ENCODE data around the gene ETV3.
"Not testable (repeated sequence)": the region's sequence is repeated elsewhere in the genome, so short reads cannot be mapped to it uniquely, and the experiment has no call there.

ETV3 gene

GRCh38 chr1:157138220-157139051 lies at the start of gene ETV3:
Gene ETV3 (minus strand): TSS chr1:157138395. CDS start chr1:157136352, 2,043 bp downstream.
- peak; percentile 94 for DNase-seq
- peak within 1 kb of the TSS; percentile 86 for H2AFZ ChIP-seq (ENCODE audit: low read depth, low read length)
- peaks cover 26% of the 10 kb centered on the region for H3K36me3 ChIP-seq (ENCODE audit: insufficient read depth, low read length)
- H3K79me2 ChIP-seq (ENCODE audit: insufficient read depth, low read length): peaks cover 43% of the 10 kb centered on the region
- H3K4me2 ChIP-seq (ENCODE audit: insufficient read depth, low read length): peak within 1 kb of the TSS; percentile 76
- peak within 1 kb of the TSS; percentile 89 for H3K9ac ChIP-seq (ENCODE audit: low read depth, low read length)
- peak; percentile 85 for ATAC-seq (ENCODE audit: insufficient read depth, low read depth)
- H3K9me3 ChIP-seq (ENCODE audit: insufficient read depth, low read length, severe bottlenecking): no peaks in the 10 kb centered on the region
- peaks cover 10% of the 10 kb centered on the region for H3K27me3 ChIP-seq (ENCODE audit: insufficient read depth, low read length, poor library complexity)
- peak within 1 kb of the TSS; percentile 88 for H3K27ac ChIP-seq (ENCODE audit: low read length)
- TF ChIP-seq EZH2 (IDR thresholded peaks at IDR 0.05; ENCODE audit: borderline replicate concordance, low read depth, low read length, severe bottlenecking): no peak
- TF ChIP-seq CTCF (IDR thresholded peaks at IDR 0.05; ENCODE audit: borderline replicate concordance, extremely low read depth, low read length, poor library complexity, severe bottlenecking): no peak
- peaks cover 52% of the 10 kb centered on the region for H3K4me1 ChIP-seq (ENCODE audit: insufficient read depth, low read length)
- H4K20me1 ChIP-seq (ENCODE audit: insufficient read depth, low read length): peaks cover 35% of the 10 kb centered on the region
- H3K4me3 ChIP-seq (ENCODE audit: low read depth in 1 of 2, low read length in 2 of 2): peak within 1 kb of the TSS; percentile 56 to 78; a peak in 3 of 4 replicates

GRCh38 chr1:157186281-157186992 lies 48.2 kb upstream of the ETV3 start:
- Histone ChIP-seq H3K27ac (ENCODE audit: low read length) (no peak overlapping the region), H3K4me3 (ENCODE audit: low read depth in 1 of 2, low read length in 2 of 2) (no peak overlapping the region), H3K4me1 (ENCODE audit: insufficient read depth, low read length) (no peaks in the 10 kb centered on the region), H2AFZ (ENCODE audit: low read depth, low read length) (no peak overlapping the region), H3K79me2 (ENCODE audit: insufficient read depth, low read length) (no peaks in the 10 kb centered on the region), H3K9ac (ENCODE audit: low read depth, low read length) (no peak overlapping the region), H3K36me3 (ENCODE audit: insufficient read depth, low read length) (no peaks in the 10 kb centered on the region), H4K20me1 (ENCODE audit: insufficient read depth, low read length) (no peaks in the 10 kb centered on the region), H3K9me3 (ENCODE audit: insufficient read depth, low read length, severe bottlenecking) (no peaks in the 10 kb centered on the region), H3K4me2 (ENCODE audit: insufficient read depth, low read length) (no peak overlapping the region), H3K27me3 (ENCODE audit: insufficient read depth, low read length, poor library complexity) (peaks cover 30% of the 10 kb centered on the region)
- ATAC-seq (ENCODE audit: insufficient read depth, low read depth): no peak
- no peak for TF ChIP-seq EZH2 (IDR thresholded peaks at IDR 0.05; ENCODE audit: borderline replicate concordance, low read depth, low read length, severe bottlenecking)
- no peak for TF ChIP-seq CTCF (IDR thresholded peaks at IDR 0.05; ENCODE audit: borderline replicate concordance, extremely low read depth, low read length, poor library complexity, severe bottlenecking)
- DNase-seq: no peak

GRCh38 chr1:157183870-157184269 lies 45.7 kb upstream of the ETV3 start:
- Histone ChIP-seq H3K9ac (ENCODE audit: low read depth, low read length) (no peak overlapping the region), H3K4me3 (ENCODE audit: low read depth in 1 of 2, low read length in 2 of 2) (no peak overlapping the region), H3K27ac (ENCODE audit: low read length) (no peak overlapping the region), H3K4me2 (ENCODE audit: insufficient read depth, low read length) (no peak overlapping the region), H4K20me1 (ENCODE audit: insufficient read depth, low read length) (no peaks in the 10 kb centered on the region), H3K36me3 (ENCODE audit: insufficient read depth, low read length) (no peaks in the 10 kb centered on the region), H3K4me1 (ENCODE audit: insufficient read depth, low read length) (no peaks in the 10 kb centered on the region), H2AFZ (ENCODE audit: low read depth, low read length) (no peak overlapping the region), H3K9me3 (ENCODE audit: insufficient read depth, low read length, severe bottlenecking) (no peaks in the 10 kb centered on the region), H3K79me2 (ENCODE audit: insufficient read depth, low read length) (no peaks in the 10 kb centered on the region), H3K27me3 (ENCODE audit: insufficient read depth, low read length, poor library complexity) (peaks cover 20% of the 10 kb centered on the region)
- DNase-seq: no peak
- TF ChIP-seq CTCF (IDR thresholded peaks at IDR 0.05; ENCODE audit: borderline replicate concordance, extremely low read depth, low read length, poor library complexity, severe bottlenecking): no peak
- no peak for TF ChIP-seq EZH2 (IDR thresholded peaks at IDR 0.05; ENCODE audit: borderline replicate concordance, low read depth, low read length, severe bottlenecking)
- no peak for ATAC-seq (ENCODE audit: insufficient read depth, low read depth)

GRCh38 chr1:157182371-157182770 lies 44.2 kb upstream of the ETV3 start:
- not testable (repeated sequence) for H3K79me2 ChIP-seq (ENCODE audit: insufficient read depth, low read length); H3K4me3 ChIP-seq (ENCODE audit: low read depth in 1 of 2, low read length in 2 of 2); H4K20me1 ChIP-seq (ENCODE audit: insufficient read depth, low read length); H3K9ac ChIP-seq (ENCODE audit: low read depth, low read length); H2AFZ ChIP-seq (ENCODE audit: low read depth, low read length); H3K9me3 ChIP-seq (ENCODE audit: insufficient read depth, low read length, severe bottlenecking); H3K4me1 ChIP-seq (ENCODE audit: insufficient read depth, low read length); H3K27ac ChIP-seq (ENCODE audit: low read length); H3K36me3 ChIP-seq (ENCODE audit: insufficient read depth, low read length); ATAC-seq (ENCODE audit: insufficient read depth, low read depth); H3K4me2 ChIP-seq (ENCODE audit: insufficient read depth, low read length); DNase-seq
- H3K27me3 ChIP-seq (ENCODE audit: insufficient read depth, low read length, poor library complexity): peaks cover 20% of the 10 kb centered on the region

All from DND-41 (cell line).